GM12801 (cell line): ENCODE data around the gene IL32.

Source experiments
- CTCF ChIP-seq: IDR thresholded peaks from one replicate; pipeline ENCODE4 v1.5.1; 2011; ENCODE audit warnings: control low read depth; ENCODE audit not compliant: insufficient read length; ENCODE audit errors: extremely low read depth

The IL32 gene

GRCh38 chr16:3092501-3092941 is 27.1 kb downstream of the IL32 start:
- TF ChIP-seq CTCF = no peak

GRCh38 chr16:3094289-3095027 is 29.0 kb downstream of the IL32 start:
- TF ChIP-seq CTCF = no peak

- TF ChIP-seq CTCF = no peak
Observed at GRCh38 chr16:3095869-3096268, 30.4 kb downstream of the IL32 start.

GRCh38 chr16:3096362-3096761 is 30.9 kb downstream of the IL32 start:
- TF ChIP-seq CTCF = no peak

- no peak for TF ChIP-seq CTCF
Observed at GRCh38 chr16:3097266-3097665, 31.8 kb downstream of the IL32 start.

- TF ChIP-seq CTCF = no peak
Observed at GRCh38 chr16:3098459-3099394, 33.3 kb downstream of the IL32 start, which contains the start of gene ZSCAN10. TSS of gene ZSCAN10 (minus strand) at chr16:3099294. CDS start at chr16:3092937, 6,357 bp downstream.

- no peak for TF ChIP-seq CTCF
Observed at GRCh38 chr16:3099395-3099731, 33.9 kb downstream of the IL32 start.
